Measurements from ENCODE around the gene TM9SF1.

TM9SF1 gene

DNA sequence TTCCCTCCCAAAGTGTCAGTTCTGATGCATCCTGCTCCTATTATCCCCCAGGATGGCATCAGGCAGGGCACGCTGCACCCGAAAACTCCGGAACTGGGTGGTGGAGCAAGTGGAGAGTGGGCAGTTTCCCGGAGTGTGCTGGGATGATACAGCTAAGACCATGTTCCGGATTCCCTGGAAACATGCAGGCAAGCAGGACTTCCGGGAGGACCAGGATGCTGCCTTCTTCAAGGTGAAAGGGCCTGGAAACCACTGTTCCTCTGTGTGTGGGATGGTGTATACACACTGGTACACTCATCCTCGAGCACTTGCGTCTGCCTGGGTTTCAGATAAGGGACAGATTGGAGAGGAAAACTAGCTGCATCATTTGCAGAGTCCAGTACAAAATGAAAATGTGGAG lies 33.1 kb downstream of the TM9SF1 start:
- Histone ChIP-seq H4K20me1 (ENCODE audit: insufficient read depth, low read length) (no peaks in the 10 kb centered on the region), H3K4me1 (ENCODE audit: insufficient read depth, low read length, severe bottlenecking) (peaks cover 17% of the 10 kb centered on the region), H3K27me3 (ENCODE audit: insufficient read depth, low read length) (no peaks in the 10 kb centered on the region), H3K36me3 (ENCODE audit: insufficient read depth, low read length) (peaks cover 68% of the 10 kb centered on the region), H3K27ac (ENCODE audit: low read depth, low read length, poor library complexity, severe bottlenecking) (peak overlapping the region; percentile 70), H3F3A (ENCODE audit: insufficient read depth, low read length) (no peaks in the 10 kb centered on the region), H3K4me3 (ENCODE audit: low read depth, low read length, poor library complexity, severe bottlenecking) (peak overlapping the region; percentile 65), H3K9me2 (ENCODE audit: low read depth, low read length) (no peaks in the 10 kb centered on the region), H3K4me2 (ENCODE audit: low read length) (peak overlapping the region; percentile 81), H2AFZ (ENCODE audit: low read length) (no peak overlapping the region), H3K9me3 (ENCODE audit: low read length) (no peaks in the 10 kb centered on the region), H3K9ac (ENCODE audit: low read length) (peak overlapping the region; percentile 76), H3K79me2 (ENCODE audit: insufficient read depth, low read length) (no peaks in the 10 kb centered on the region)
- TF ChIP-seq EZH2 (IDR thresholded peaks at IDR 0.05; ENCODE audit: borderline replicate concordance, low read length) = no peak
- no peak for TF ChIP-seq CTCF (IDR thresholded peaks at IDR 0.05; ENCODE audit: low read length)

- Histone ChIP-seq H3K4me2 (ENCODE audit: low read length) (peak within 1 kb of the TSS; percentile 81), H4K20me1 (ENCODE audit: insufficient read depth, low read length) (no peaks in the 10 kb centered on the region), H3K36me3 (ENCODE audit: insufficient read depth, low read length) (peaks cover 67% of the 10 kb centered on the region), H3K27me3 (ENCODE audit: insufficient read depth, low read length) (no peaks in the 10 kb centered on the region), H2AFZ (ENCODE audit: low read length) (no peak within 1 kb of the TSS), H3F3A (ENCODE audit: insufficient read depth, low read length) (no peaks in the 10 kb centered on the region), H3K9me3 (ENCODE audit: low read length) (no peaks in the 10 kb centered on the region), H3K4me1 (ENCODE audit: insufficient read depth, low read length, severe bottlenecking) (peaks cover 17% of the 10 kb centered on the region), H3K9me2 (ENCODE audit: low read depth, low read length) (no peaks in the 10 kb centered on the region), H3K9ac (ENCODE audit: low read length) (peak within 1 kb of the TSS; percentile 76), H3K27ac (ENCODE audit: low read depth, low read length, poor library complexity, severe bottlenecking) (peak within 1 kb of the TSS; percentile 70), H3K79me2 (ENCODE audit: insufficient read depth, low read length) (no peaks in the 10 kb centered on the region), H3K4me3 (ENCODE audit: low read depth, low read length, poor library complexity, severe bottlenecking) (peak within 1 kb of the TSS; percentile 65)
- TF ChIP-seq CTCF (IDR thresholded peaks at IDR 0.05; ENCODE audit: low read length) (peak; percentile 94), EZH2 (IDR thresholded peaks at IDR 0.05; ENCODE audit: borderline replicate concordance, low read length) (no peak)
These were observed 34.1 kb downstream of the TM9SF1 start, which contains the start of gene IRF9 for GRCh38 chr14:24160850-24161804. Gene IRF9 (plus strand): TSS chr14:24161265. CDS start chr14:24162145, 880 bp downstream.

- no peaks in the 10 kb centered on the region for H3K9me3 ChIP-seq (ENCODE audit: low read length)
- peak overlapping the region; percentile 29 for H3K27ac ChIP-seq (ENCODE audit: low read depth, low read length, poor library complexity, severe bottlenecking)
- H3K79me2 ChIP-seq (ENCODE audit: insufficient read depth, low read length) = no peaks in the 10 kb centered on the region
- no peaks in the 10 kb centered on the region for H4K20me1 ChIP-seq (ENCODE audit: insufficient read depth, low read length)
- H3K9me2 ChIP-seq (ENCODE audit: low read depth, low read length) = no peaks in the 10 kb centered on the region
- no peak overlapping the region for H3K4me3 ChIP-seq (ENCODE audit: low read depth, low read length, poor library complexity, severe bottlenecking)
- H3F3A ChIP-seq (ENCODE audit: insufficient read depth, low read length) = no peaks in the 10 kb centered on the region
- no peaks in the 10 kb centered on the region for H3K27me3 ChIP-seq (ENCODE audit: insufficient read depth, low read length)
- no peak overlapping the region for H3K4me2 ChIP-seq (ENCODE audit: low read length)
- TF ChIP-seq CTCF (IDR thresholded peaks at IDR 0.05; ENCODE audit: low read length) (no peak), EZH2 (IDR thresholded peaks at IDR 0.05; ENCODE audit: borderline replicate concordance, low read length) (no peak)
- no peak overlapping the region; the same call in 1 of the 2 replicates for H3K9ac ChIP-seq (ENCODE audit: low read length)
- H3K4me1 ChIP-seq (ENCODE audit: insufficient read depth, low read length, severe bottlenecking) = peaks cover 17% of the 10 kb centered on the region
- H3K36me3 ChIP-seq (ENCODE audit: insufficient read depth, low read length) = peaks cover 67% of the 10 kb centered on the region
- H2AFZ ChIP-seq (ENCODE audit: low read length) = no peak overlapping the region
These were observed 34.8 kb downstream of the TM9SF1 start for GRCh38 chr14:24160499-24160849.
